ENCODE measurements around the gene FMR1. TPM values are rescaled to one million over a fixed set of nuclear protein-coding genes. Genes with fewer than 3 reads are reported as not detected.

FMR1 gene
- total RNA-seq, 1 donor from 2014 or later, result 29.7 TPM

DNA sequence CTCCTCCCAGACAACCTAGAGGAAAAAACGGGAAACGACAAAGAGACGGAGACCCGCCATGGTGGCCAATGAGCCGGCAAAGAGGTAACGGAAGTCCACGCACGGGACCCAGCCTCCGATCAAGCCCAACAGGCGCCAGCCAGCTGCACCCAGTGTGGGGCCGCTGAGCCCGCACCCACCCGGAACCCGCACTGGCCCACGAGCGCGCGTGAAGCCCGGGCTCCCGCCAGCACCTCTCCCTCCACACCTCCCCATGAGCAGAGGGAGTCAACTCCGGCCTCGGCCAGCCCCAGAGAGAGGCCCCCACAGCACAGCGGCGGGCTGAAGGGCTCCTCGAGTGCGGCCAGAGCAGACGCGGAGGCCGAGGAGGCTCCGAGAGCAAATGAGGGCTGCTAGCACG, 14.6 kb upstream of the FMR1 start:
- H3K4me1 ChIP-seq, result no peaks in the 10 kb centered on the region
- H3K27ac ChIP-seq, result no peak overlapping the region
- intact Hi-C loops (cut with DNase I), result no loop called here
- TF ChIP-seq, protein P1, sequence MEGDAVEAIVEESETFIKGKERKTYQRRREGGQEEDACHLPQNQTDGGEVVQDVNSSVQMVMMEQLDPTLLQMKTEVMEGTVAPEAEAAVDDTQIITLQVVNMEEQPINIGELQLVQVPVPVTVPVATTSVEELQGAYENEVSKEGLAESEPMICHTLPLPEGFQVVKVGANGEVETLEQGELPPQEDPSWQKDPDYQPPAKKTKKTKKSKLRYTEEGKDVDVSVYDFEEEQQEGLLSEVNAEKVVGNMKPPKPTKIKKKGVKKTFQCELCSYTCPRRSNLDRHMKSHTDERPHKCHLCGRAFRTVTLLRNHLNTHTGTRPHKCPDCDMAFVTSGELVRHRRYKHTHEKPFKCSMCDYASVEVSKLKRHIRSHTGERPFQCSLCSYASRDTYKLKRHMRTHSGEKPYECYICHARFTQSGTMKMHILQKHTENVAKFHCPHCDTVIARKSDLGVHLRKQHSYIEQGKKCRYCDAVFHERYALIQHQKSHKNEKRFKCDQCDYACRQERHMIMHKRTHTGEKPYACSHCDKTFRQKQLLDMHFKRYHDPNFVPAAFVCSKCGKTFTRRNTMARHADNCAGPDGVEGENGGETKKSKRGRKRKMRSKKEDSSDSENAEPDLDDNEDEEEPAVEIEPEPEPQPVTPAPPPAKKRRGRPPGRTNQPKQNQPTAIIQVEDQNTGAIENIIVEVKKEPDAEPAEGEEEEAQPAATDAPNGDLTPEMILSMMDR (IDR thresholded peaks at IDR 0.05), result no peak
- no peak for TF ChIP-seq POLR2A (IDR thresholded peaks at IDR 0.05)
- TF ChIP-seq POLR2AphosphoS5 (IDR thresholded peaks at IDR 0.05; ENCODE audit: insufficient read depth in 1 of 2, low read depth in 1 of 2), result no peak
- no peaks in the 10 kb centered on the region for H3K9me3 ChIP-seq
- H3K27me3 ChIP-seq, result no peaks in the 10 kb centered on the region
- DNase-seq (ENCODE audit: extremely low spot score in 2 of 2), result no peak
- H3K36me3 ChIP-seq, result no peaks in the 10 kb centered on the region
- H3K4me3 ChIP-seq, result no peak overlapping the region

DNA sequence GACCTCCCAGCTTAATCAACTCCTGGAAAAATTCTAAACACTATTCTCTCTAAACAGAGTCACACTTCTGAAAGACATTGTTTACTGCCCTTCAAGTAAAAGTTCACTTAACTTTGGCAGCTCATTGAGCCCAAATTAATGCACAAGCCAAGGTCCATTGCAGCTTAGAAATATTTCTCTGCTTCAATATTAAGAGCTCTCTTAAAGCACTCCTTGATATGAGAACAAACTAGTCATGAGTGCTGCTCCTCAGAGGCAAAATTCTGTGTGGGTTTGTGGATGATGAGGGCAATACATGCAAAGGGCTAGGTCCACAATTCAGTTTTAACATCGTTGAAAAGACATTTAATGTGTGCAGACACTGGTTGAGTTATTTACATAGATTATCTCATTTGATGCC, 12.8 kb upstream of the FMR1 start:
- no peak overlapping the region for H3K27ac ChIP-seq
- DNase-seq (ENCODE audit: extremely low spot score in 2 of 2), result no peak
- intact Hi-C loops (cut with DNase I), result no loop called here
- H3K27me3 ChIP-seq, result no peaks in the 10 kb centered on the region
- TF ChIP-seq, protein P1 (IDR thresholded peaks at IDR 0.05), result no peak
- TF ChIP-seq POLR2AphosphoS5 (IDR thresholded peaks at IDR 0.05; ENCODE audit: insufficient read depth in 1 of 2, low read depth in 1 of 2) (no peak), POLR2A (IDR thresholded peaks at IDR 0.05) (no peak)
- no peaks in the 10 kb centered on the region for H3K36me3 ChIP-seq
- no peaks in the 10 kb centered on the region for H3K9me3 ChIP-seq
- no peak overlapping the region for H3K4me3 ChIP-seq
- no peaks in the 10 kb centered on the region for H3K4me1 ChIP-seq

DNA sequence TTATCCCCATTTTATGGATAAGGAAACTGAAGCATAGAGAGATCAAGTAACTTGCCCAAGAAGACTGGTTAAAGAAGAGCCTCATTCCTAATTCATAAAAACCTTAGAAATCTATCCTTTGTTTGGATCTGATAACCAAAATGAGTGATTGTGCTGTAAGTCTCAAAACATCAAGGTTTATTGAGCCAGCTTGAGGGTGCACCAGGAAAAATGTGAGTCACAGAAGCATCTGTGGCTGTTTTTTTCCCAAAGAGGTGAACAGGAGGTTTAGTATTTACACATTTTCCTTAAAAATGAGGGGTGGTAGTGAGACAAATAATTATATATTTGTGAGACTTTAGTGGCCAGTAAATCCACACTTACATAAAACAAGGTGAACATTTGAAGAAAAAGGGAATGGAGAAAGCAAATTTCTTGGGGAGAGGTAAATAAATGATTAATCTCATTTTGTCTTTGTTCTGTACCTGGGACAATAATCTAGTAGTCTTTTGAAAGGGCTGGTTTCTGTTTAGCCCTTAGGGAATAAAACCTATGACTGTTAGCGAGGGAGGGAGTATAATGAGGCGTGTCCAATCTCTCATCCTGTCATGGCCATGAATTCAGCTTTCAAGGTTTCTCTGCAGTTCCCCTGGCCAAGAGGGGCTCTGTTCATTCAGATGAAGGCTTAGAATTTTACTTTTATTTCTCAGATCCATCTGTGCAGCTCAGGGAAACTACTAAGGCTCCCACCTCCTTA, 12.2 kb upstream of the FMR1 start:
- Histone ChIP-seq H3K4me3 (no peak overlapping the region), H3K27ac (no peak overlapping the region), H3K4me1 (no peaks in the 10 kb centered on the region), H3K36me3 (no peaks in the 10 kb centered on the region), H3K9me3 (no peaks in the 10 kb centered on the region), H3K27me3 (no peaks in the 10 kb centered on the region)
- intact Hi-C loops (cut with DNase I), result no loop called here
- DNase-seq (ENCODE audit: extremely low spot score in 2 of 2), result no peak
- TF ChIP-seq, protein P1 (IDR thresholded peaks at IDR 0.05), result no peak
- TF ChIP-seq POLR2AphosphoS5 (IDR thresholded peaks at IDR 0.05; ENCODE audit: insufficient read depth in 1 of 2, low read depth in 1 of 2) (no peak), POLR2A (IDR thresholded peaks at IDR 0.05) (no peak)

DNA sequence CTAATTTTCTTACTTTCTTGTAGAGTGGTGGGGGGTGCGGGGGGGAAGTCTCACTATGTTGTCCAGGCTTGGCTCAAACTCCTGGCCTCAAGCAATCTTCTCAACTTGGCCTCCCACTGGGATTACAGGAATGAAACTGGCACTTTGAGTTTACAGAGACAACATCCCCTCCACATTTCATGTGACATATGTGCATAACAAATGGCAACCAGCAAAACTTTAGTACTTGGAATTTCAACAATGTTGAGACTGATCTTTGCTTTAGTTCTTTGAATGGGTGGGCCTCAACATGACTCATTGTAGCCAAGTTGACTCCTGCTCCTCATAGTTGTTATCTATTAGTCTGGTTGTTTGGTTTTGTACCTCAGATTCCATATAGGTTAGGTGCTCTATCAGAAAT, 11.4 kb upstream of the FMR1 start:
- no peaks in the 10 kb centered on the region for H3K27me3 ChIP-seq
- no peaks in the 10 kb centered on the region for H3K9me3 ChIP-seq
- H3K36me3 ChIP-seq, result no peaks in the 10 kb centered on the region
- DNase-seq (ENCODE audit: extremely low spot score in 2 of 2), result no peak
- H3K4me1 ChIP-seq, result no peaks in the 10 kb centered on the region
- TF ChIP-seq, protein P1 (IDR thresholded peaks at IDR 0.05), result no peak
- no peak for TF ChIP-seq POLR2A (IDR thresholded peaks at IDR 0.05)
- TF ChIP-seq POLR2AphosphoS5 (IDR thresholded peaks at IDR 0.05; ENCODE audit: insufficient read depth in 1 of 2, low read depth in 1 of 2), result no peak
- no peak overlapping the region for H3K27ac ChIP-seq
- H3K4me3 ChIP-seq, result no peak overlapping the region
- intact Hi-C loops (cut with DNase I), result no loop called here

DNA sequence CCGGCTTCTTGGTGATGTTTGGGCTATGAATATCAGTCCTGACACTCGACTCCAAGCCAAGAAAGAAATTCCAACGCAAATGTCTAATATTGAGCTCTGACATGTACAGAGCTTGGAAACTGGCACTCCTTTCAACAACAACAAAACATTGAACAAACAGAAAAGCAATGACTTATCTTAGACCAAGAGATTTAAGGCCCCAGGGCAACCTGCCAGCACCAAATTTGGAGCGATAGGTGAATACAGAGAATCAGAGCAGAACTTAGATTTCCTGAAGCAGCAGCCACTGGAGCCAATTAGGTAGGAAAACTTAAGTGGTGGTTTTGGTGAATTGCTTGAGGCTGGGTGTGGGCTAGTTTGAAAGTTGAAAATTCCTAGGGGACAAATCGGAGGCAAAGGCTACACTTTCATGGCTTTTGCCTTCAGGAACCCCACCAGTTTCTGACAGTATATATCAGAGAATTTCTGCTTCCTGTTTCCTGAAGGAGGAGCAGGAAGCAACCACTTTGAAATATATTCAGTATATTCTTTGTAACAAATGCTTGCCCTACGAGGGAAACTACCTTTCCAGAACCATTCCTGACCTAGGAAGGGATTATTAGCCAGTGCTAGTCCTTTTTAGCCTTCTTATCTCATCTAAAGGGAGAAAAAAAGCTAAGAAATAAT, 10.1 kb upstream of the FMR1 start:
- Histone ChIP-seq H3K4me1 (no peaks in the 10 kb centered on the region), H3K27ac (no peak overlapping the region), H3K36me3 (no peaks in the 10 kb centered on the region), H3K9me3 (no peaks in the 10 kb centered on the region), H3K4me3 (no peak overlapping the region), H3K27me3 (no peaks in the 10 kb centered on the region)
- no peak for DNase-seq (ENCODE audit: extremely low spot score in 2 of 2)
- intact Hi-C loops (cut with DNase I), result no loop called here
- no peak for TF ChIP-seq POLR2AphosphoS5 (IDR thresholded peaks at IDR 0.05; ENCODE audit: insufficient read depth in 1 of 2, low read depth in 1 of 2)
- TF ChIP-seq POLR2A (IDR thresholded peaks at IDR 0.05), result no peak
- TF ChIP-seq, protein P1 (IDR thresholded peaks at IDR 0.05), result no peak

Measured in vagina (tissue), 2 donors.